C4-2B (cell line): Measurements from ENCODE around the gene LARGE1.

ENCODE experiments used
- ZFX ChIP-seq: fragments of 450-650 bp; IDR thresholded peaks from 2 replicates; pipeline ENCODE4 v1.6.1; 2017
- TF ChIP-seq, protein P1 (sequence below): fragments of 450-650 bp; conservative IDR thresholded peaks from 2 replicates; pipeline ENCODE4 v1.5.1; 2017; ENCODE audit warnings: mild to moderate bottlenecking

DNA sequence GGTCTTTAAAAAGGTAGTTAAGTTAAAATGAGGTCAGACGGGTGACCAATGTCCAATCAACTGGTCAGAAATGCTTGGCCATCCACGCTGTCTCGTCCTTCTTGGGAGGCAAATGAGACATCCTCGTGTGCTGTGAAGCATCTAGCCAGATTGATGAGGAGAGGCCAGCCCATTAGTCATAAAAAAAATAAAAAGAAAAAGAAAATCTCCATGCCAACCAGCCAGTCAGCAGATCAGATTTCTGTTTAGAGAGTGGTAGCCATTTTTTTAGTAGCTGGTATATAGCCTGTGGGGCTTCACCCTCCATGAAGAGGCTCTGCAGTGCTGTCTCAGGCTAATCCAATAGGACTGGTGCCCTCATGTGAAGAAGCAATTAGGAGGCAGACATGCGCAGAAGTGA lies 519.0 kb downstream of the LARGE1 start:
- TF ChIP-seq, protein P1, sequence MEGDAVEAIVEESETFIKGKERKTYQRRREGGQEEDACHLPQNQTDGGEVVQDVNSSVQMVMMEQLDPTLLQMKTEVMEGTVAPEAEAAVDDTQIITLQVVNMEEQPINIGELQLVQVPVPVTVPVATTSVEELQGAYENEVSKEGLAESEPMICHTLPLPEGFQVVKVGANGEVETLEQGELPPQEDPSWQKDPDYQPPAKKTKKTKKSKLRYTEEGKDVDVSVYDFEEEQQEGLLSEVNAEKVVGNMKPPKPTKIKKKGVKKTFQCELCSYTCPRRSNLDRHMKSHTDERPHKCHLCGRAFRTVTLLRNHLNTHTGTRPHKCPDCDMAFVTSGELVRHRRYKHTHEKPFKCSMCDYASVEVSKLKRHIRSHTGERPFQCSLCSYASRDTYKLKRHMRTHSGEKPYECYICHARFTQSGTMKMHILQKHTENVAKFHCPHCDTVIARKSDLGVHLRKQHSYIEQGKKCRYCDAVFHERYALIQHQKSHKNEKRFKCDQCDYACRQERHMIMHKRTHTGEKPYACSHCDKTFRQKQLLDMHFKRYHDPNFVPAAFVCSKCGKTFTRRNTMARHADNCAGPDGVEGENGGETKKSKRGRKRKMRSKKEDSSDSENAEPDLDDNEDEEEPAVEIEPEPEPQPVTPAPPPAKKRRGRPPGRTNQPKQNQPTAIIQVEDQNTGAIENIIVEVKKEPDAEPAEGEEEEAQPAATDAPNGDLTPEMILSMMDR: no peak
- no peak for TF ChIP-seq ZFX
